Neural progenitor cell (in vitro differentiated cells): ENCODE results near the gene CDC42EP1.
"Not testable (repeated sequence)": the region's sequence is repeated elsewhere in the genome, so short reads cannot be mapped to it uniquely, and the experiment has no call there.

Experiments
- EZH2 ChIP-seq: fragments of 200-600 bp; sonication (generic); IDR thresholded peaks from 2 replicates; pipeline ENCODE4 v1.6.1; 2017; ENCODE audit warnings: antibody characterized with exemption, mild to moderate bottlenecking, moderate library complexity
- EZH2phosphoT487 ChIP-seq: fragments of 200-600 bp; sonication (generic); IDR thresholded peaks from 2 replicates; pipeline ENCODE4 v1.6.1; 2017; ENCODE audit warnings: antibody characterized with exemption
- TF ChIP-seq, protein P1 (sequence below): fragments of 200-600 bp; sonication (generic); IDR thresholded peaks from 2 replicates; pipeline ENCODE4 v1.5.1; 2017; ENCODE audit warnings: antibody characterized with exemption, mild to moderate bottlenecking

GRCh38 chr22:37602546-37603277, 42.4 kb downstream of the CDC42EP1 start:
- TF ChIP-seq, protein P1, sequence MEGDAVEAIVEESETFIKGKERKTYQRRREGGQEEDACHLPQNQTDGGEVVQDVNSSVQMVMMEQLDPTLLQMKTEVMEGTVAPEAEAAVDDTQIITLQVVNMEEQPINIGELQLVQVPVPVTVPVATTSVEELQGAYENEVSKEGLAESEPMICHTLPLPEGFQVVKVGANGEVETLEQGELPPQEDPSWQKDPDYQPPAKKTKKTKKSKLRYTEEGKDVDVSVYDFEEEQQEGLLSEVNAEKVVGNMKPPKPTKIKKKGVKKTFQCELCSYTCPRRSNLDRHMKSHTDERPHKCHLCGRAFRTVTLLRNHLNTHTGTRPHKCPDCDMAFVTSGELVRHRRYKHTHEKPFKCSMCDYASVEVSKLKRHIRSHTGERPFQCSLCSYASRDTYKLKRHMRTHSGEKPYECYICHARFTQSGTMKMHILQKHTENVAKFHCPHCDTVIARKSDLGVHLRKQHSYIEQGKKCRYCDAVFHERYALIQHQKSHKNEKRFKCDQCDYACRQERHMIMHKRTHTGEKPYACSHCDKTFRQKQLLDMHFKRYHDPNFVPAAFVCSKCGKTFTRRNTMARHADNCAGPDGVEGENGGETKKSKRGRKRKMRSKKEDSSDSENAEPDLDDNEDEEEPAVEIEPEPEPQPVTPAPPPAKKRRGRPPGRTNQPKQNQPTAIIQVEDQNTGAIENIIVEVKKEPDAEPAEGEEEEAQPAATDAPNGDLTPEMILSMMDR = not testable (repeated sequence)
- not testable (repeated sequence) for TF ChIP-seq EZH2phosphoT487, EZH2
